ENCODE results near the gene KDM1B.
"Not testable (repeated sequence)": the region's sequence is repeated elsewhere in the genome, so short reads cannot be mapped to it uniquely, and the experiment has no call there.

The KDM1B gene

DNA sequence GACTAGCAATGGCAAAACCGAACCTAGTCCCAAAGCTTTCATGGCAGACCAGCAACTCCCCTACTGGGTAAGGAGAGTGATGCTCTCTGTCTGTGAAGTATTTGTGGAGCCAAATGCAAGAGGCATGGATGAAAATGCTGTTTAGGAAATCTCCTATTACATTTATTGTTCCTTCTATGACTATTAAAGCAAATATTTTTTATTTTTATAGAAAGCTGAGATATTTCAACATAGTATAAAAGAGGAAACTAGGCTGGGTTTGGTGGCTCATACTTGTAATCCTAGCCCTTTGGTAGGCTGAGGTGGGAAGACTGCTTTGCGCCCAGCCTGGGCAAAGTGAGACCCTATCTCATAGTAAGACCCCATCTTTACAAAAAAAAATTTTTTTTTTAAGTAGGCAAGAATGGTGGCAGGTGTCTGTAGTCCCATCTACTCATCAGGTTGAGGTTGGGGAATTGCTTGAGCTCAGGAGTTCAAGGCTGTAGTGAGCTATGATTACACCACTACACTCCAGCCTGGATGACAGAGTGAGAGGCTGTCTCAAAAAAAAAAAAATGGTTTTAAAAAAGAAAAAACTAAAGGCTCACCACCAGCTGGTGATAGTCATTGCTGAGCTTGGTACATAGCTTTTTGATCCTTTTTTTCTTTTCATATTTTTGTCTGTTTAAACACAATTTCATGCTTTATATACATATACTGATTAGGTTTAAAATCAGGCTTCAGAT is 11.3 kb downstream of the KDM1B start:
- Histone ChIP-seq H3K36me3 (ENCODE audit: insufficient read depth, low read length) (peaks cover 72% of the 10 kb centered on the region), H3K9ac (ENCODE audit: low read length) (no peak overlapping the region), H3F3A (ENCODE audit: insufficient read depth, low read length) (no peaks in the 10 kb centered on the region), H3K9me2 (ENCODE audit: low read depth, low read length) (no peaks in the 10 kb centered on the region), H3K4me3 (ENCODE audit: low read depth, low read length, poor library complexity, severe bottlenecking) (no peak overlapping the region), H3K4me2 (ENCODE audit: low read length) (no peak overlapping the region), H3K27me3 (ENCODE audit: insufficient read depth, low read length) (no peaks in the 10 kb centered on the region), H3K79me2 (ENCODE audit: insufficient read depth, low read length) (no peaks in the 10 kb centered on the region), H3K4me1 (ENCODE audit: insufficient read depth, low read length, severe bottlenecking) (no peaks in the 10 kb centered on the region), H3K9me3 (ENCODE audit: low read length) (no peaks in the 10 kb centered on the region), H3K27ac (ENCODE audit: low read depth, low read length, poor library complexity, severe bottlenecking) (no peak overlapping the region), H2AFZ (ENCODE audit: low read length) (no peak overlapping the region), H4K20me1 (ENCODE audit: insufficient read depth, low read length) (no peaks in the 10 kb centered on the region)
- TF ChIP-seq, protein P1, sequence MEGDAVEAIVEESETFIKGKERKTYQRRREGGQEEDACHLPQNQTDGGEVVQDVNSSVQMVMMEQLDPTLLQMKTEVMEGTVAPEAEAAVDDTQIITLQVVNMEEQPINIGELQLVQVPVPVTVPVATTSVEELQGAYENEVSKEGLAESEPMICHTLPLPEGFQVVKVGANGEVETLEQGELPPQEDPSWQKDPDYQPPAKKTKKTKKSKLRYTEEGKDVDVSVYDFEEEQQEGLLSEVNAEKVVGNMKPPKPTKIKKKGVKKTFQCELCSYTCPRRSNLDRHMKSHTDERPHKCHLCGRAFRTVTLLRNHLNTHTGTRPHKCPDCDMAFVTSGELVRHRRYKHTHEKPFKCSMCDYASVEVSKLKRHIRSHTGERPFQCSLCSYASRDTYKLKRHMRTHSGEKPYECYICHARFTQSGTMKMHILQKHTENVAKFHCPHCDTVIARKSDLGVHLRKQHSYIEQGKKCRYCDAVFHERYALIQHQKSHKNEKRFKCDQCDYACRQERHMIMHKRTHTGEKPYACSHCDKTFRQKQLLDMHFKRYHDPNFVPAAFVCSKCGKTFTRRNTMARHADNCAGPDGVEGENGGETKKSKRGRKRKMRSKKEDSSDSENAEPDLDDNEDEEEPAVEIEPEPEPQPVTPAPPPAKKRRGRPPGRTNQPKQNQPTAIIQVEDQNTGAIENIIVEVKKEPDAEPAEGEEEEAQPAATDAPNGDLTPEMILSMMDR (IDR thresholded peaks at IDR 0.05; ENCODE audit: low read length), result no peak
- no peak for TF ChIP-seq EZH2 (IDR thresholded peaks at IDR 0.05; ENCODE audit: borderline replicate concordance, low read length)

GRCh38 chr6:18168264-18168663 is 13.0 kb downstream of the KDM1B start:
- H3K27ac ChIP-seq (ENCODE audit: low read depth, low read length, poor library complexity, severe bottlenecking), result no peak overlapping the region
- H3F3A ChIP-seq (ENCODE audit: insufficient read depth, low read length), result no peaks in the 10 kb centered on the region
- no peak overlapping the region for H2AFZ ChIP-seq (ENCODE audit: low read length)
- no peaks in the 10 kb centered on the region for H3K79me2 ChIP-seq (ENCODE audit: insufficient read depth, low read length)
- H3K9me2 ChIP-seq (ENCODE audit: low read depth, low read length), result no peaks in the 10 kb centered on the region
- H3K9me3 ChIP-seq (ENCODE audit: low read length), result no peaks in the 10 kb centered on the region
- H3K9ac ChIP-seq (ENCODE audit: low read length), result no peak overlapping the region
- H4K20me1 ChIP-seq (ENCODE audit: insufficient read depth, low read length), result no peaks in the 10 kb centered on the region
- peaks cover 70% of the 10 kb centered on the region for H3K36me3 ChIP-seq (ENCODE audit: insufficient read depth, low read length)
- TF ChIP-seq, protein P1 (IDR thresholded peaks at IDR 0.05; ENCODE audit: low read length), result no peak
- no peak for TF ChIP-seq EZH2 (IDR thresholded peaks at IDR 0.05; ENCODE audit: borderline replicate concordance, low read length)
- H3K27me3 ChIP-seq (ENCODE audit: insufficient read depth, low read length), result no peaks in the 10 kb centered on the region
- no peaks in the 10 kb centered on the region for H3K4me1 ChIP-seq (ENCODE audit: insufficient read depth, low read length, severe bottlenecking)
- H3K4me2 ChIP-seq (ENCODE audit: low read length), result no peak overlapping the region
- H3K4me3 ChIP-seq (ENCODE audit: low read depth, low read length, poor library complexity, severe bottlenecking), result no peak overlapping the region

GRCh38 chr6:18171871-18172270 is 16.6 kb downstream of the KDM1B start:
- Histone ChIP-seq H2AFZ (ENCODE audit: low read length) (no peak overlapping the region), H3K27me3 (ENCODE audit: insufficient read depth, low read length) (no peaks in the 10 kb centered on the region), H3K27ac (ENCODE audit: low read depth, low read length, poor library complexity, severe bottlenecking) (no peak overlapping the region), H3K9me3 (ENCODE audit: low read length) (no peaks in the 10 kb centered on the region), H3K9ac (ENCODE audit: low read length) (no peak overlapping the region), H3K36me3 (ENCODE audit: insufficient read depth, low read length) (peaks cover 68% of the 10 kb centered on the region), H3K4me2 (ENCODE audit: low read length) (no peak overlapping the region), H3K4me3 (ENCODE audit: low read depth, low read length, poor library complexity, severe bottlenecking) (no peak overlapping the region), H3K9me2 (ENCODE audit: low read depth, low read length) (no peaks in the 10 kb centered on the region), H3K4me1 (ENCODE audit: insufficient read depth, low read length, severe bottlenecking) (no peaks in the 10 kb centered on the region), H4K20me1 (ENCODE audit: insufficient read depth, low read length) (no peaks in the 10 kb centered on the region), H3K79me2 (ENCODE audit: insufficient read depth, low read length) (no peaks in the 10 kb centered on the region), H3F3A (ENCODE audit: insufficient read depth, low read length) (no peaks in the 10 kb centered on the region)
- TF ChIP-seq EZH2 (IDR thresholded peaks at IDR 0.05; ENCODE audit: borderline replicate concordance, low read length), result no peak
- TF ChIP-seq, protein P1 (IDR thresholded peaks at IDR 0.05; ENCODE audit: low read length), result no peak

DNA sequence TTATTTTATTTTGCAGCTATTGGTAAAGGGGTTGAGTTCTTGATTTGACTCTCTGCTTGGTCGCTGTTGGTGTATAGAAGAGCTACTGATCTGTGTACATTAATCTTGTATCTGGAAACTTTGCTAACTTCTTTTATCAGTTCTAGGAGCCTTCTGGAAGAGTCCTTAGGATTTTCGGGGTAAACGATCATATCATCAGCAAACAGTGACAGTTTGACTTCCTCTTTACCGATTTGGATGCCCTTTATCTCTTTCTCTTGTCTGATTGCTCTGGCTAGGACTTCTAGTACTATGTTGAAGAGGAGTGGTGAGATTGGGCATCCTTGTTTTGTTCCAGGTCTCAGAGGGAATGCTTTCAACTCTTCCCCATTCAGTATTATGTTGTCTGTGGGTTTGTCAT is 21.0 kb downstream of the KDM1B start:
- H3K27me3 ChIP-seq (ENCODE audit: insufficient read depth, low read length), result not testable (repeated sequence)

More for the DNA sequence above, 21.0 kb downstream of the KDM1B start:
- not testable (repeated sequence) for H4K20me1 ChIP-seq (ENCODE audit: insufficient read depth, low read length); H3K9me2 ChIP-seq (ENCODE audit: low read depth, low read length); H2AFZ ChIP-seq (ENCODE audit: low read length); H3K9ac ChIP-seq (ENCODE audit: low read length); H3F3A ChIP-seq (ENCODE audit: insufficient read depth, low read length); H3K9me3 ChIP-seq (ENCODE audit: low read length); H3K4me1 ChIP-seq (ENCODE audit: insufficient read depth, low read length, severe bottlenecking); H3K79me2 ChIP-seq (ENCODE audit: insufficient read depth, low read length); H3K4me2 ChIP-seq (ENCODE audit: low read length); H3K27ac ChIP-seq (ENCODE audit: low read depth, low read length, poor library complexity, severe bottlenecking); H3K4me3 ChIP-seq (ENCODE audit: low read depth, low read length, poor library complexity, severe bottlenecking)
- H3K36me3 ChIP-seq (ENCODE audit: insufficient read depth, low read length), result peaks cover 52% of the 10 kb centered on the region
